ENCODE results near the gene PPP2R2C.

GRCh38 chr4:6371271-6371670 is 101.1 kb downstream of the PPP2R2C start:
- TF ChIP-seq CTCF (IDR thresholded peaks at IDR 0.05) (no peak), POLR2AphosphoS5 (IDR thresholded peaks at IDR 0.05; ENCODE audit: low read depth, low read length) (no peak), REST (IDR thresholded peaks at IDR 0.05; ENCODE audit: insufficient read depth in 1 of 2, low read depth in 2 of 2, low read length in 1 of 2) (no peak)
